Testis (tissue), 3 donors: ENCODE results near the gene RAP1GAP2. TPM values are rescaled to one million over a fixed set of nuclear protein-coding genes. Genes with fewer than 3 reads are reported as not detected.
"Not testable (repeated sequence)": the region's sequence is repeated elsewhere in the genome, so short reads cannot be mapped to it uniquely, and the experiment has no call there.

Experiments used
- DNase-seq: peaks from one replicate; pipeline ENCODE4 v3.0.0-alpha.2; 2019
- H3K27ac ChIP-seq, 2 donors: fragments of 200-600 bp; sonication (generic); one replicate each; pipeline ENCODE4 v1.5.1; 2019
- H3K27me3 ChIP-seq: fragments of 200-600 bp; sonication (generic); one replicate; pipeline ENCODE4 v1.5.1; 2019
- H3K36me3 ChIP-seq: fragments of 200-600 bp; sonication (generic); one replicate; pipeline ENCODE4 v1.5.1; 2017; ENCODE audit warnings: low read depth; ENCODE audit errors: missing control alignments
- H3K4me1 ChIP-seq: fragments of 200-600 bp; sonication (generic); one replicate; pipeline ENCODE4 v1.5.1; 2019
- H3K4me3 ChIP-seq, 2 donors: fragments of 200-600 bp; sonication (generic); one replicate each; pipeline ENCODE4 v1.5.1; 2017 to 2019
- H3K9me3 ChIP-seq: fragments of 200-600 bp; sonication (generic); one replicate; pipeline ENCODE4 v1.5.1; 2017
- CTCF ChIP-seq, 3 experiments: fragments of 450-650 bp in 2 of 3; fragments of 200-600 bp in 1 of 3; sonication (generic) in 1 of 3; IDR thresholded peaks; one replicate each; pipeline ENCODE4 v1.5.1; 2016 to 2019; ENCODE audit warnings: antibody characterized with exemption in 3 of 3, mild to moderate bottlenecking in 2 of 3, moderate library complexity in 1 of 3
- POLR2A ChIP-seq: fragments of 450-650 bp; IDR thresholded peaks from one replicate; pipeline ENCODE4 v1.6.1; 2017; ENCODE audit warnings: antibody characterized with exemption, mild to moderate bottlenecking, moderate library complexity
- WGBS, 2 donors: methylation state at CpG; one replicate each; pipeline ENCODE4 v1.1.5; 2018; 5-methylcytosine and 5-hydroxymethylcytosine counted together
- intact Hi-C: fragments of 100-400 bp; cut with DNase I; formaldehyde crosslinking; loops from one replicate; pipeline ENCODE4 v1.15.1; 2023; ENCODE audit warnings: low total_unique reads
- polyA plus RNA-seq: library from polyadenylated mRNA; stranded (reverse); fragments of 350-450 nt; fragmentation: Illumina TruSeq; extraction: RNeasy Lipid Tissue Mini Kit (QIAGEN cat#74804); gene quantifications from one replicate; pipeline ENCODE4 v1.2.3, GENCODE V29; 2014; ENCODE audit warnings: low read depth, low replicate concordance; ENCODE audit not compliant: insufficient read depth
- total RNA-seq, 2 donors: library from RNA; depleted of rRNA; stranded (reverse); fragments of >200 nt; gene quantifications; one replicate each; pipeline ENCODE4 v1.2.3, GENCODE V29; 2016

Gene RAP1GAP2
- total and polyA plus RNA-seq, 3 donors from 2014 or later, result 10.4 to 21.7 (median 15.1) TPM

GRCh38 chr17:2994441-2994840, 198.2 kb downstream of the RAP1GAP2 start:
- Histone ChIP-seq H3K4me1 (no peaks in the 10 kb centered on the region), H3K27ac (no peak overlapping the region), H3K27me3 (no peaks in the 10 kb centered on the region), H3K9me3 (no peaks in the 10 kb centered on the region), H3K36me3 (no peaks in the 10 kb centered on the region), H3K4me3 (no peak overlapping the region)
- no peak for TF ChIP-seq POLR2A
- no peak for TF ChIP-seq CTCF (IDR thresholded peaks at IDR 0.05)
- intact Hi-C loops, result no loop called here
- 98% methylated on average over 6 of the region's 6 CpGs; no CpG with 5 or more reads in 1 of the 2 donors for WGBS, 2 donors
- no peak for DNase-seq

GRCh38 chr17:2995377-2995776, 199.1 kb downstream of the RAP1GAP2 start:
- WGBS, 2 donors, result 84 to 93% methylated on average over 11 to 21 of the region's 22 CpGs
- Histone ChIP-seq H3K27me3 (no peaks in the 10 kb centered on the region), H3K36me3 (no peaks in the 10 kb centered on the region), H3K4me3 (no peak overlapping the region), H3K9me3 (no peaks in the 10 kb centered on the region), H3K4me1 (no peaks in the 10 kb centered on the region), H3K27ac (no peak overlapping the region)
- intact Hi-C loops, result no loop called here
- TF ChIP-seq CTCF (IDR thresholded peaks at IDR 0.05) (no peak), POLR2A (no peak)
- DNase-seq, result no peak

- Histone ChIP-seq H3K4me1 (no peaks in the 10 kb centered on the region), H3K9me3 (no peaks in the 10 kb centered on the region), H3K27ac (no peak overlapping the region), H3K4me3 (no peak overlapping the region), H3K36me3 (no peaks in the 10 kb centered on the region), H3K27me3 (no peaks in the 10 kb centered on the region)
- intact Hi-C loops, result no loop called here
- WGBS, 2 donors, result 70 to 73% methylated on average over 17 of the region's 17 CpGs
- no peak for DNase-seq
- TF ChIP-seq CTCF (IDR thresholded peaks at IDR 0.05) (no peak), POLR2A (no peak)
Observed at GRCh38 chr17:2995886-2996809, 199.9 kb downstream of the RAP1GAP2 start.

GRCh38 chr17:2996810-2997670, 200.8 kb downstream of the RAP1GAP2 start:
- TF ChIP-seq POLR2A (no peak), CTCF (IDR thresholded peaks at IDR 0.05) (no peak)
- no peaks in the 10 kb centered on the region for H3K27me3 ChIP-seq
- H3K27ac ChIP-seq, result no peak overlapping the region
- DNase-seq, result no peak
- no peaks in the 10 kb centered on the region for H3K9me3 ChIP-seq
- H3K4me1 ChIP-seq, result no peaks in the 10 kb centered on the region
- intact Hi-C loops, result no loop called here
- H3K36me3 ChIP-seq, result no peaks in the 10 kb centered on the region
- no peak overlapping the region for H3K4me3 ChIP-seq
- 92 to 93% methylated on average over 11 of the region's 11 CpGs for WGBS, 2 donors

GRCh38 chr17:2998469-2998901, 202.2 kb downstream of the RAP1GAP2 start:
- WGBS, 2 donors, result 91% methylated on average over 8 to 9 of the region's 9 CpGs
- H3K4me3 ChIP-seq, DNase-seq, H3K27me3 ChIP-seq, intact Hi-C loops, H3K27ac ChIP-seq, H3K4me1 ChIP-seq, H3K36me3 ChIP-seq, H3K9me3 ChIP-seq: not testable (repeated sequence)
